ENCODE data around the gene SNRPA.
"Not testable (repeated sequence)": the region's sequence is repeated elsewhere in the genome, so short reads cannot be mapped to it uniquely, and the experiment has no call there.

The SNRPA gene

DNA sequence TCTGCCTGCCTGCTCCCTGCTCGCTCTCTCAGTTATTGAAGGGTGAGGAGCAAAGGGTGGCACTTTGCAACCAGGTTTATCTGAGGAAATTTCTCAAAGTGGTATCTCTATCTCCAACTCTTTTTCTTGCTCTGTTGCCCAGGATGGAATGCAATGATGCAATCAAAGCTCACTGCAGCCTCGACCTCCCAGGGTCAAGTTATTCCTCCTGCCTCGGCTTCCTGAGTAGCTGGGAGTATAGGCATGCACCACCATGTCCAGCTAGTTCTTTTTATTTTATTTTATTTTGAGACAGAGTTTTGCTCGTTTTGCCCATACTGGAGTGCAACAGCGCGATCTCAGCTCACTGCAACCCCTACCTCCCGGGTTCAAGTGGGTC lies 5.6 kb upstream of the SNRPA start:
- DNase-seq (ENCODE audit: low spot score) = no peak

DNA sequence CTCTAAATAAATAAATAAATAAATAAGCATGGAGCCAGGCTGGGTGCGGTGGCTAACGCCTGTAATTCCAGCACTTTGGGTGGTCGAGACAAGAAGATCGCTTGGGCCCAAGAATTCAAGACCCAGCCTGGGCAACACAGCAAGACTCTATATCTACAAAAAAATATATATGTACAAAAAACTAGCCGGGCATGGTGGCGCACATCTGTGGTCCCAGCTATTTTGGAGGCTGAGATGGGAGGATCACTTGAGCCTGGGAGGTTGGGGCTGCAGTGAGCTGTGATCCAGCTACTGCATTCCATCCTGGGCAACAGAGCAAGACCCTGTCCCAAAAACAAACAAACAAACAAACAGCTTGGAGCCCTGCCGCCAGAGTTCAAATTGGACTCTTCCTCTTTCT lies 3.5 kb upstream of the SNRPA start:
- DNase-seq (ENCODE audit: low spot score) = no peak

GRCh38 chr19:40750058-40750873 lies 737 bp upstream of the SNRPA start, which contains the start of gene ACTMAP:
Gene ACTMAP (minus strand): TSS chr19:40750477. CDS start chr19:40749803, 674 bp downstream.
- DNase-seq (ENCODE audit: low spot score) = peak; percentile 100

DNA sequence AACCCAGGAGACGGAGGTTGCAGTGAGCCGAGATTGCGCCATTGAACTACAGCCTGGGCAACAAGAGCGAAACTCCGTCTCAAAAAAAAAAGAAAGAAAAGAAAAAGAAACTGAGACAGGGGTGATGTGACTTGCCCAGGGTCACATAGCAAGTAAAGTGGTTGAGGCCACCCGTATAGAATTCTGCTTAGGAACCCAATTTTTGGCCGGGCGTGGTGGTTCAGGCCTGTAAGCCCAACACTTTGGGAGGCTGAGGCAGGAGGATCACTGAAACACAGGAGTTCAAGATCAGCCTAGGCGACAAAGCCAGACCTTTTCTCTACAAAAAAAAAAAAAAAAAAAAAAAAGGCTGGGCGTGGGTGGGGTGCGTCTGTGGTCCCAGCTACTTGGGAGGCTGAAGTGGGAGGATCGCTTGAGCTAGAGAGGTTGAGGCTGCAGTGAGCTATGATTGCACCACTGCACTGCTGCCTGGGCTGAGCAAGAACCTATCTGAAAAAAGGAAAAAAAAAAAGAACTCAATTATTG lies 1.3 kb downstream of the SNRPA start:
- no peak for DNase-seq (ENCODE audit: low spot score)

DNA sequence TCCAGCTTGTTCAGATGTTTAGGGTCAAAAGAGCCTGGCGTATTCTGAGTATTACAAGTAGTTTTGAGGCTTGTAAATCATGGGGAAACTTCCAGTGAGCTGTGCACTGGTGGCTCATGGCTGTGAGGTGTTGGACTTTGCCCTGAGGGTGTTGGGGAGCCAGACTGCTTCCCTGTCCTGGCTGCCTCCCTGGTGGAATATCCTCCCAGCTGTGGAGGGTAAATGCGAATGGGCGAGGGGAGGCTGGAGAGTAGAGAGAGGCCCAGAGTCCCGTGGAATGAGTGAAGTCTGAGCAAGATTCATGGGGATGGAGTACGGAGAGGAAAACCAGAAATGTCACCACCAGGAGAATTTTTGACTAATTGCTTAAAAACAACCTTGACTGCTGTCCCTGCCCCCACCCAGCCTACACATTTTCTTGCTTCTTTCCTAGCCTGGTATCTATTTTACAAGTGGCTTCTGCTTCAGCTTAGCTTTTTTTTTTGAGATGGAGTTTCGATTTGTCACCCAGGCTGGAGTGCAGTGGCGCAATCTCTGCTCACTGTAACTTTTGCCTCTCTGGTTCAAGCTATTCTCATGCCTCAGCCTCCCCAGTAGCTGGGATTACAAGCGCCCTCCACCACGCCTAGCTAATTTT lies 3.7 kb downstream of the SNRPA start:
- DNase-seq (ENCODE audit: low spot score) = no peak

GRCh38 chr19:40755248-40755624 lies 4.2 kb downstream of the SNRPA start:
- DNase-seq (ENCODE audit: low spot score) = no peak

DNA sequence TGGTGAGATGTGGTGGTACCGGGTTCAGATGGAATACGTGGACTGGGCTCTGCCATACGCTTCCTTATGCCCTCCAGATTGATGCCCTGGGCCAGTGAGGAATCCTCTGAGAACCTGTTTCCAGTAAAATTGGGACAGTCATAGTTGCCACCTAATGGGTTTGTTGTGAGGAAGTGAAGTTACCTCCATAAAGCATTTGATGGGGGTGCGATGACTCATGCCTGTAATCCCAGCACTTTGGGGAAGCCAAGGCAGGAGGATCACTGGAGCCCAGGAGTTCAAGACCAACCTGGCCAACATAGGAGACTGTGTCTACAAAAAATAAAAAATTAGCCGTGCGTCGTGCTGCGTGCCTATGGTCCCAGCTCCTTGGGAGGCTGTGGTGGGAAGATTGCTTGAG lies 4.8 kb downstream of the SNRPA start:
- no peak for DNase-seq (ENCODE audit: low spot score)

DNA sequence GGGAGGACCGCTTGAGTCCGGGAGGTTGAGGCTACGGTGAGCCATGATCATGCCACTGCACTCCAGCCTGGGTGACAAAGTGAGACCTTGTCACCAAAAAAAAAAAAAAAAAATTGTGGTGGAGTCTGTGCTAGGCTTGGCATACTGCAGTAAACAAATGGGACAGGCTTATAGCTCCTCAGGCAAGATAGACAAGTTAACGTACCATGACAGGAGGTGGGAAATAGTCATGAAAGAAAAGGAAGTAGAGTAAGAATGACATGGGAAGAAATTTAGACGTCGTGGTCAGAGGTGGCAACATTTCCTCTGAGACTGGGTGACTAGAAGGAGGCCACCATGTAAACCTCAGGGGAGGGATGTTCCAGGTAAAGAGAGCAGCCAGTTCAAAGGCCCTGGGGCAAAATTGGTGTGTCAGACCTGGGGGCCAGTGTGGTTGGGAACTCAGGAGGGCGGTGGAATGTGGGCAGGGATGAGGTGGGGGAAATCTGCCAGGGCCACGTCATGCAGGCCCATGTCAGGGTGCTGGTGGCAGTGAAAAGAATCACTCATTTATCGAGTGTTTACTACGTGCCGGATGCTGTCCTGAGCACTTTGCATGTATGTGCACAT lies 5.6 kb downstream of the SNRPA start:
- no peak for DNase-seq (ENCODE audit: low spot score)

- no peak for DNase-seq (ENCODE audit: low spot score)
Measured at GRCh38 chr19:40758491-40758890, 7.5 kb downstream of the SNRPA start.

GRCh38 chr19:40759352-40759751 lies 8.3 kb downstream of the SNRPA start:
- no peak for DNase-seq (ENCODE audit: low spot score)

DNA sequence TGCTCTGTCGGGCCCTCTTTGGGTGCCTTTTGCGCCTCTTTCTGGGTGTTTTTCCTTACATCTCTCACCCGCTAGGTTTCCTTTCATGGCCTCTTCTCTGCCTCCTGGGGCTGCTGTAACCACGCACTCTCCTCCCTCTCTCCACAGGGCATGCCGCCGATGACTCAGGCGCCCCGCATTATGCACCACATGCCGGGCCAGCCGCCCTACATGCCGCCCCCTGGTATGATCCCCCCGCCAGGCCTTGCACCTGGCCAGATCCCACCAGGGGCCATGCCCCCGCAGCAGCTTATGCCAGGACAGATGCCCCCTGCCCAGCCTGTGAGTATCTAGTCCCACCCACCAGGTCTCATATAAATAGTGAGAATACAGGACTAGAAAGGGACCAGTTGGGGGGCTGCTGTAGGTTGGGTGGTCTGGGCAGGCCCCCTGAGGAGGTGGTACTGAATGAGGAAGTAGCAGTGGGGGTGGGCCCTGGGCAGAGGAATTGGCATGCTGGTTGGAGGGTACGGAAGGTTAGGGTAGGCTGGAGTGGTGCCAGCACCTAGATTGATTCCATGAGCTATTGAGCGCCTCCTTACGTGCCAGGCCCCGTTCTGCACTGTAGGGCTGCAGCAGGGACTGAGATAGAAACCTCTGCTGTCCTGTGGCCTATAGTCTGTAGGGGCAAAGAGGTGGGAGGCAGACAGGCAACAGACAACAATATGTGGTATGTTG lies 11.9 kb downstream of the SNRPA start:
- no peak for DNase-seq (ENCODE audit: low spot score)

GRCh38 chr19:40763526-40763925 lies 12.5 kb downstream of the SNRPA start:
- DNase-seq (ENCODE audit: low spot score) = no peak

DNA sequence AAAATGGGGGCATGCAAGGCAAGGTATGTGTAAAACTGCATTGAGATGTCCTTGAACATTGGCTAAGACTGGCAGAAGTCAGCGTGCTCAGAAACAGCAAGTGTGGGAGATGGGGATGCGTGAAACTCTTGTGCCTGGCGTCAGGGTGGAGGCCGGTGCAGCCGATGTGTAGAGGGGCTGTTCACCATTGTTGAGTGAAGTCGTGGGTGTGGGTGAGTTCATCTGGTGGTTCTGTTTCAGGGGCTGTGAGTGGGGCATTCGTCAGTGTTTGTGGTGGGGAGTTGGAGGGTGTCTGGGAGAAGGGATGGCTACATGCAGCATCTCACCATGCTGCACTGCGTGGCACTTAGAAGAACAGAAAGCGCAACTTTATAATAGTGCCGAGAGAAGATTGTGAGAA lies 13.0 kb downstream of the SNRPA start:
- DNase-seq (ENCODE audit: low spot score) = no peak

- not testable (repeated sequence) for DNase-seq (ENCODE audit: low spot score)
Measured at GRCh38 chr19:40766385-40766784, 15.4 kb downstream of the SNRPA start.

GRCh38 chr19:40768869-40769268 lies 17.9 kb downstream of the SNRPA start:
- DNase-seq (ENCODE audit: low spot score) = no peak

GRCh38 chr19:40771101-40771862 lies 20.3 kb downstream of the SNRPA start:
- peak; percentile 34 for DNase-seq (ENCODE audit: low spot score)

DNA sequence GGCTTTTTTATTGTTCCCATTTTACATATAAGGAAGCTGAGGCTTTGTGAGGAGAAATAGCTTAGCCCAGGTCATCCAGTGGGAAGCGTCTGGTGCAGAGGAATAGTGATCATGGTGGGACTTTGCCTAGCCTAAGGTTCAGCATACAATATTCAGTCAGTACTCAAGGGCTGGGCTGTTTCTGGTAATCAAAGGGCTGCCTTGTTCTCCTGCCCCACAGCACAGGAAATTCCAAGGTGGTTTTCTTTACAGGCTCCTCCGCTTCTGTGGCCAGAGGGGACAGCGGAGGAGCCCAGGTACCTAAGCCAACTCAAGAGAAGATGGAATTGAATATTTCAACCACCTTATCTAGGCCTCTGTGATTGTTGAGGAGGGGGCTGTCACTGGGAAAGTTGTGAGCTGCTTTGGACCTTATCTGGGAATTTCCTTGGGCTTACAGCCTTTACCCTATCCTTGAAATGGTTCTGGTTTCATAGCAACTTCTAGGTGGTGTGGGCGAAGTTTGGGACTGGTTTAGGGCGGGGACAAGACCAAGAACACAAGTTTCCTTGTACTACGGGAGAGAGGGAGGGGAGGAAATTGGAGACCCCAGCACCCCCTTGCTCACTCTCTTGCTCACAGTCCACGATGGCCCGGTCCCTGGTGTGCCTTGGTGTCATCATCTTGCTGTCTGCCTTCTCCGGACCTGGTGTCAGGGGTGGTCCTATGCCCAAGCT lies 24.1 kb downstream of the SNRPA start, which contains the start of gene MIA:
MIA (plus strand) TSS at position 606 of the 716 bp plus-strand sequence; CDS start at position 628, 22 bp downstream.
- no peak for DNase-seq (ENCODE audit: low spot score)

- no peak for DNase-seq (ENCODE audit: low spot score)
Measured at GRCh38 chr19:40775632-40776022, 24.6 kb downstream of the SNRPA start.

DNA sequence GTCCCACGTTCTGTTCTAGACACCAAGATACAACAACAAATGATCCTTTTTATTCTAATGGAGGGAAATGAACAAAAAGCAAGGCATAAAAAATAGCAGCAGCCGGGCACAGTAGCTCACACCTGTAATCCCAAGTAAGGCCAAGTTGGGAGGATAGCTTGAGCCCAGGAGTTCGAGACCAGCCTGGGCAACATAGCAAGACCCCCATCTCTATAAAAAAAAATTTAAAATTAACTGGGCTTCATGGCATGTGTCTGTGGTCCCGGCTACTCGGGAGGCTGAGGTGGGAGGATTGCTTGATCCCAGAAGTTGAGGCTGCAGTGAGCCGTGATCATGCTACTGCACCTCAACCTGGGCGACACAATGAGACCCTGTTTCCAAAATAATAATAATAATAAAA lies 25.4 kb downstream of the SNRPA start:
- DNase-seq (ENCODE audit: low spot score) = no peak

DNA sequence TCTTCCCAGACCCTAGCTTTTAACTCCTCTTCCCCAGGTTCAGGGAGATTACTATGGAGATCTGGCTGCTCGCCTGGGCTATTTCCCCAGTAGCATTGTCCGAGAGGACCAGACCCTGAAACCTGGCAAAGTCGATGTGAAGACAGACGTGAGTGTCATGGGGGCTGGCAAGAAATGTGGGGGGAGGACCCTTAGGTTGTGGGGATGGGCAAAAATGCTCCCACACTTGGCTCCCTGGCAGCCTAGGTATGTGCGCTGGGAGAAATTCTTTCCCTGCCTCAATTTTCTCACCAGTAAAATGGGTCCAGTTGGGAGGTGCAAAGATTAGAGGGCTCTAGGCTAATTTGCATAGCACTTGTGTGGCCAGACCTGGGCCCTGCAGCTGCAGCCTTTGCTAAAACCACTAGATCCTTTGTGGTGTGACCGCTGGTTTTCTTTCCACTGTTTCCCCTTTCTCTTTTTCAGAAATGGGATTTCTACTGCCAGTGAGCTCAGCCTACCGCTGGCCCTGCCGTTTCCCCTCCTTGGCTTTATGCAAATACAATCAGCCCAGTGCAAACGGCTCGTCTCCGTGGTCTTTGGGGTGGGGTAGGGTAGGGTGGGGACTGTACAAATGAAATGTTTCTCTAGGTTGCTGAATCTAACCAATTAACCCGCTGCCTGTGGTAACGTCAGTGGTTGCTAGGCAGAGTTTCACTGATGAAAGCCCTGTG lies 26.1 kb downstream of the SNRPA start:
- peak; percentile 94 for DNase-seq (ENCODE audit: low spot score)
